Activated naive CD8-positive, alpha-beta T cell treated with anti-CD3 and anti-CD28 coated beads, Interleukin-2, amount 50 U/mL, for 16 hours (primary cell): ENCODE results near the gene HNRNPA0.
A peak's percentile ranks its signal among the peaks of the same experiment; 100 is the strongest.

ENCODE experiments used
- DNase-seq: peaks from one replicate; pipeline ENCODE4 v3.0.0-alpha.2; 2020; ENCODE audit warnings: low read depth, low spot score

The HNRNPA0 gene

DNA sequence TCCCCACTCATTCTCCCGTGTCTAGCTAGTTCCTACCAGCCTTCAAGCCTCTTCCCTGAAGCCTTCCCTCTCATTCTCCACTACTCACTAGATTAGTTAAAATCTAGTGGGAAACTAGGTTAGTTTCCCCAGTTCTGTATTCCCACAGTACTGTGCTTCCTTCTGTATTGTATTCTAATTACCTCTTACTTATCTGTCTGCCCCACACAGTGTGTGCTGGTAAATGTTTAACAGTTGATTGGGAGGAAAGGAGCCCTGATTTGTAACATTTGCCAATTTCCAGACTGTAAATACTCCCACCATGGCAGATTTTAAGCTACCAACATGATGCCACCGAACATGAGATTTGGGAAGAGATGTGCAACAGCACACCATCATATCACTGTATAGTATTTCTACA is 26.5 kb downstream of the HNRNPA0 start:
- DNase-seq, result no peak

DNA sequence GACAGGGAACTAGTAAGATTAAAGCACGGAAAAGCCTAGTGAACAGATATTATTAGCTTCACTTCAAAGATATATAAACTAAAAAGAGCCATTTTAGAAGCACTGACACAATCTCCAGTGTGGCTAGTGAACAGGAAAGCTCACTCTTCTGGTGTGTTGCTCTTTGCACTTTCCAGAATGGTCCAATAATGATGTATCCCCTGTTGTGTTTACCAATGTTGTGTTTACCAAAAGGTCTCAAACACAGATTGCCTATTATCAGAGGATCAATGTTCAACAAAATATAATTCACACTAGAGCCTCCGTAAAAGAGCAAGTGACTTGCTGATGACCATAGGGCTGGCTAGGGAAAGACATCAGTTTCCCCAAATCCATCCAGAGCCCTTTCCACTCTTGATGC is 29.9 kb downstream of the HNRNPA0 start:
- no peak for DNase-seq

DNA sequence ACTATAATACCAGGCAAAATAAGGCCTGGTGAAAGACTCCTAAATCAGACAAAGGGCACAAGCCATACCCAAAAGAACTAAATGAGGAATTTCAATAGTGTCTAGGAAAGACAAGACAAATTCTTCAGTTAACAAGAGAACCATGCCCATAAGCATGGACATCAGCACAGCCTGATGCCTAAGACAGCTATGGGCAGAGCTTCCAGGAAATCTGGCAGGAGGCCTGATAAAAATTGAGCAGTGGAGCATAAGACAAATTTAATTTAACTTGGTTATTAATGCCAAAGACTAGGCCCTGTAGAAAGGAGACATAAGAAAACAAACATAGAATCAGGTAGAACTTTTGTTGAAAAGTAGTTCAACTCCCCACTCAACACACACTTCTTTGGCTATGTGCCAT is 35.6 kb downstream of the HNRNPA0 start:
- no peak for DNase-seq

DNA sequence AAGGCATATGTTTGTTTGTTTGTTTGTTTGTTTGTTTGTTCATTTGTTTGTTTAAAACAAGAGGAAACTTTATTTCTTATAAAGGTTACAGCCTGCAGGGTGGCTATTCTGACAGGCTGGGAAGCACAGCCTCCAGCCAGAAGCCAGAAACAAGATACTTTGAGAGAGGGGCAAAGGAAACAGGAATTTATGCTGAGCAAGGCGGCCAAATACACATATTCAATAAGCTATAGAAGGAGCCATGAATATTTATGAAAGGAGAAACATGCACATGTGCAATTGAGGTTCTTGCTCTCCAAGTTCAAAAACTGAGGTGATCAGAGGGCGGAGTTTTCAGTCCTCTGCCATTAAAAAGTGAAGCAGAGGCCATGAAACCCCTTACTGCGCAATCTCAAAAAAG is 37.8 kb downstream of the HNRNPA0 start:
- DNase-seq, result no peak

DNA sequence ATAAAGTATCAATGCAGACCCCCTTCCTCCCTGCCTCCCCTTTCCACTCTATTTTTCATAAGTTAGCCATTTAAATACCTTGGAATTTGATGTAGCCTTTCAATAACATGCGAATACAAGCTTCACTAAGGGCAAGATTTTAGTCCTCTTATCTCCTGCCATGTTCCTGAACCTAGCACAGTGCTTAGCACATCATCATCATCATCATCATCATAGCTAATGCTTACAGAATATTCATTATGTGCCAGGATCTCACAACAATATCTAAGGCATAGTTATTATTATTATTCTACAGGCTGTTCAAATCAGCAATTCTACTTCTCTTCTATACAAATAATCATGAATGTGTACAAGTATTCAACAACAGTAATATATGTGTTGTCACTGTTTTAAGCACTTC is 38.7 kb downstream of the HNRNPA0 start:
- no peak for DNase-seq

DNA sequence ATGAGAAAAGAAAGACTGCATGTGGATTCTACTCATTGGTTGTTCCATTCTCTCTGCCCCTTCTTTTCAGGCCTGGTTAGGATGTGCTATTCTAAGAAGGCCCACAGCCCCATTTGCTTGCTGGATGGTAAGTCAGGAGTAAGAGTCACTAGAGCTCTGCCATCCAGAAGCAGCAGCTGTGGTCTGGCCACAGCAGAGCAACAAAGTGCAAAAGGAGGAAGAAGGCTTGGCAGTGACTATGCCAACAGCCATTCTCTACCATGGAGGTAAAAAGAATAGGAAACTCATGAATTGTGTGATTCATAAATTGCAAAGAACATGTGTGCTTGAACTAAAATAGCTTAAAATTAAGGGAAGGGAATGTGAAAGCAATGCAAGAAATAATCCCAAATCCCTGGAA is 39.2 kb downstream of the HNRNPA0 start:
- no peak for DNase-seq

DNA sequence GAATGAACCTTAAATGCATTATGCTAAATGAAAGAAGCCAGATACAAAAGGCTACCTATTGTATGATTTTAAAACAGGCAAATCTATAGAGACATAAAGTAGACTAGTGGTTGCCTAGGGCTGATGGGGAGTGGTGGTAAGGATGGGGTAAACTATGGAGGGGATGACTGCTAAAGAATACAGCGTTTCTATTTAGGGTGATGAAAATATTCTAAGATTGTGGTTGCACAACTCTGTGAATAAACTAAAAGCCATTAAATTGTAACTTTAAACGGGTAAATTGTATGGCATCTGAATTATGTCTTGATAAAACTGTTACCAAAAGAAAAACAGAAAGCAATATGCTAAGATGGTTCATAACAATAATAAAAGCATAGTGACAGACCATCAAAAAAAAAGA is 39.7 kb downstream of the HNRNPA0 start:
- DNase-seq, result no peak

DNA sequence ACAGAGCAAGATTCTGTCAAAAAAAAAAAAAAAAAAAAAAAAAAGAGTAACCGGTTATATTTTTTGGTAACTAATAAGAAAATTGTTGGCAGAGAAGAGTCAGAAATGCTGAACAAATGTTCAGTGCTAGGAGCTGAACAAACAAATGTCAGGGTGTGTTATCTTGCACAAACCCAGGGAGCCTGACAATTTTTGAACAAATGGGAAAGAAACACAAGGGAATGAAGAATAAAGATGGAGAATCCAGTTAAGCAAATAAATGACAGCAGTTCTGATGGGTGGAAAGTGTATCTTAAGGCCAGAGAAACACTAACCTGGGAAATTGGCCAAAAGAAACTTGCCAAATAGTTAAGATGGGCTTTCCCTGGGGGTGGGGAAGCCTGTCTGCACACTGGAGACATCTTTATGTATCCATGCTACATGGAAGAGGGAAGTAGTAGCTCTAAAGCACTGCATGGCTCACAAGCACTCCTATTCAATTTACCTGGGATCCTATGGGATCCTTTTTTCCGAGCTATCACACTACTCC is 42.0 kb downstream of the HNRNPA0 start:
- no peak for DNase-seq

DNA sequence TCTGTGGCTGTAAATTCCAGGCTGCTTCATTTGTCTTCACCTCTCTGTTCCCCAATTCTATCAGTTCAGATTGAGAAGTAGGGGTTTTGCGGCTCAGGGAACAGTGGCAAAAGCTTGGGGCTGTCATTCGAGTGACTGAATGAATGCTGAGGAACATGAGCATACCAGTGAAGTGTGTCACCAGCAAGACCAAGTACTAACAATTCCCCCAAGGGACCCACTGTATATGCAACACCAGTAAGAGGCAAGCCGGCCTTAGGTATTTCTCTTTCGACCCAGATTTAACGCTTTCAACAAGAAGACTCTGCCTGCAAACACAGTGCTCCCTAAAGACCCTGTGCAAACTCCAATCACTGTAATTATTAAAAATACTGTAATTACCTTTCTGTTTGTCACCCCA is 44.1 kb downstream of the HNRNPA0 start:
- DNase-seq, result no peak

DNA sequence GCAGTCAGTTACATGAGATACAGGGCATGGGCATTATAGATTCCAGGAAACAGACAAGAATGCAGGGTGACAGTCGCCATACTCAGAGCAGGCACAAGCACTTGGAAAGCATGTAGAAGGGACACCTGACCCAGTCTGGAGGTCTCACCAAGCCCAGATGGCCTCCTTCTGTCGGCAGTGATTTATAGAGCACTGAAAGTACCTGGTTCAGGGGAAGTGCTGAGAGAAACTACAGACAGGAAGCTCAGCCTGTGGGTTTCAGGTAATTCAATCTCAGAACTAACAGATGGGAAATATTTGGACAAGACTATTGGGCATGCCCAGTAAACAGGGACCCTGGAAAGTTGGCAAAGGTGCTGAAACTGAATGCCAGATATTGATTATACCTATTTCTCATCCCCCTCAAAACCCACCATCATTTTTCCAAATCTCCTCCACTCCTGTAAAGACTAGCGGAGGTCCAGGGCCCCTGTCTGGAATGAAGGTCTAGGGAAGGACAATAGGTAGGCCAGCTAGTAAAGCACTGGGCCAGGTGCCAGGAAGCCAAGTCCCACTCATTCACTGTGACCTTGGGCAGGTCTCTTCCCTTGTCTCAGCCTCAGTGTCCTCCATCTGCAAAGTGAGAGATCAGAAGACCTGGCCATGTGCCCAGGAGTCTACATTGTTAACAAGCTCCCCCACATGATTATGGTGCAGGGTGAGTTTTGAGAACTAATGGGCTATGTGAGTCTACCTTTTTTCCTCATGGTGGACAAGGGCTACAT is 45.2 kb downstream of the HNRNPA0 start:
- no peak for DNase-seq

DNA sequence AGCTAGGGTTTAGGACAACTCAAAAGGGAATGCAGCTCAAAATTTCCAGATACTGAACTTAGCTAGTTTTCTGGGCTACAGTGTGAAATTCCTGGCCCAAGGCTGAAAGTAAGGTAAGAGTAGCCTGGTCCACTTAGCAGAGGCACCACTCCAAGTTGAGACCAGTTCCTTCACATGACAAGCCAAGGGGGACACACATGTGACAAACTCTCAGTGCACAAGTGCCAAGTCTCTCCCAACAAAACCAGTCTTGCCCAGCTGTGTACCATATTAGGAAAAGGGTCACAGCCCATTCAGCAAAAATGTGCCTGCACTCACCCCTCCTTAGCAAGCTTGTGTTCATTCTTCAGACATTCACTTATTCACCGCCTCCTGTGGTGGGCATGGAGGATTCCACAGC is 46.1 kb downstream of the HNRNPA0 start:
- DNase-seq, result no peak

DNA sequence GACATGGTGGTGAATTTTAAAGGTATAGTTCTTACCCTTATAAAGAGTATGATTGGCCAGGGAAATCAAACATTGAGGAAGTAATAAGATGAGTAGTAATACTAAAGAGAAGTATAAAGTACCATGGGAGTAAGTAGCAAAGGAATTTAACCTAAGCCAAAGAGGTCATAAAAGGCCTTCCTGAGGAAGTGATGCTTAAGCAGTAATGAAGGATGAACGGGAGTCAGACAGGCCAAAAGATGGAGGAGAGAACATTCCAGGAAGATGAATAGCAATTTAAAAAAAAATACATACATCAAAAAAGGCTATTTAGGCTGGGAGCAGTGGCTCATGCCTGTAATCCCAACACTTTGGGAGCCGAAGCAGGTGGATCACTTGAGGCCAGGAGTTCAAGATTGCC is 47.3 kb downstream of the HNRNPA0 start:
- DNase-seq, result no peak

DNA sequence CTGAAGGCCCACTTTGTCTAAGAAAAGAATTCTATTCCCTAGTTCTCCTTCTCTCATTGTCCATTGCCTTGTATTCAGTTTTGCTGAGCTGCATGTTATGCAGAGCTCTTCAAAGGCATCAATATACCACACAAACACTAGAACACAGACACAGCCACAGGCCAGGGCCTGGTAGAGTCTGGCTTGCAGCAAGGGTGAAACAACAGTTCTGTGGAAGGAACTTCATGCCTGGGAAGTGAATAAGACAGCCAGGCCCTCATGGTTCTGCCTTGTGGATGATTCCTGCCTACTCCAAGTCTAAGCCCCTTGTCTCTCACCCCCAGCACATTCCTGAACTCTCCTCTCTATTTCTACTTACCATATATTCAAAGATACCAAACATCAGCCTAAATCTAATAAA is 49.1 kb downstream of the HNRNPA0 start:
- DNase-seq, result no peak

DNA sequence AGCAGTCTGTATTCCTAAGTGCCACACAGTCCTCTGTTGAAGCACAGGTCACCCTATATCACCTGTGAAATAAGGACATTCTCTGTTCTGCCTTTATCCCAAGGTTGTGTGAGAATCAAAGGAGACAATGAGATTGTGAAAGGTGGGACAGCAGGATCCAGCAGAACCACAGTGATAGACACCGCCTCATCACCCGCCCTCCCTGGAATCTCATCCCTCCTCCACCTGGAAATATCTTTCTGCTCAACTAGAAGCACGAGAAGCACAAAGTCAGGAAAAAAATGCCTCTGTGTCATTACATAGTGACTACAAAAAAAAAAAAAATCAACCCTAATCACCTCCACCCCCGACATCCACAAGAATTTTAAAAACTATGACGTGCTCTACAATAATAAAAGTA is 50.6 kb downstream of the HNRNPA0 start:
- no peak for DNase-seq

DNA sequence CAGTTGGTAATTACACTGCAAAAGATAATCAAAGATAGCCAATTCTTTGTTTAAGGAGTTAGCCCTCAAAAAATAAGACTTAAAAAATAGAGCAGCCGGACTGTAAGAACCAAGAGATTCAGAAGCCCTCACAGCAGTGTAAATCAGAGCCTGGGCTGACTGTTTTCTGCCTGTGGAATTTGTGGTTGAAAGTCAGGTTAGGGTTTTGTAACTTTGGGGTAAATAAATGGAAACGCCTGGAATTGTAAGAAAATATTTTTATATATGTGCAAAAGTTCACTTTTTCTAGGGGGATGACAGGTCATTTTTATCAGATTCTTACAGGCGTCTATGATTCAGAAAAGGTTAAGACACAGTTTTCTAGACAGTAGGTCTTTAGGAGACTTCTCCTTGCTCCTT is 53.9 kb downstream of the HNRNPA0 start:
- DNase-seq, result no peak

DNA sequence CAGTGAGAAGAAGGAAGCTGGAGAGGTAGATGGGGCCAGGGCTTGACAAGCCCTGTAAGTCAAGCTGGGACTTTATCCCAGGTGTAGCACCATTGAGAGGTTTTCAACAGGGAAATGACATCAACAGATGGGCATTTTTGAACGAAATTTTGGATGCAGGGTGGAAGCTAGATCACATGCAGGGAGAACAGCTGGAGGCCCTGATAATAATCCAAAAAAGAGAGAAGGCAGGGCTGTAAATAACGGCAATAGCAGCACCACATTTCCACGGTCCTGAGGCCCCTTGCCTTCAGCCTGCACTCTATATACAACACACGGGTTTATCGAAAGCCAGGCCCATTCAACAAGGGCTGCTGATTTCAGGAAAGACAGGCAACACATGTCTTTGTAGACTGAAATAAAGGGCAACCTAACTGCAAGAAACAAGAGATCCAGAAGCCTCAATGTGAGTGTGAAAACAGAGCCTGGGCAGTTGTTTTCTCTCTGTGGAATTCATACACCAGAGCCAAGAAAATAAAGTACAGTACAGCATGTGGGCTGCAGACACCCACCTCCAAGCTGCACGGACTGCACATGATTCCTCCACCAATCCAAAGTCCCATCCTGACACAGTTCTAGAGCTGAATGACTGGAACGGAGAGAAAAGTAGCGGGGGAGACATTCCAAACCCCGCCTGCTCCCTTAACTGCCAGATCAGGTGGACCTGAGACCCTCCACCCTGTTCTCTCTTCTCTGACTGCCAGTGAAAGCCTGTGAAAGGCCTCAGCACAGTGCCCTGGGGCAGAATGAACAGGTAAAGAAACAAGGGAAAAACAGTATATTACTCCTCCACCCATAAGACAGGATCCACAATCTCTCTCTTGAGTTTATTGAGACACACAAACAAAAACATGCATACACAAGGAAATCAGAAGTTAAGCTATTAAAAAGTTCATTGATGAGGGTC is 54.6 kb downstream of the HNRNPA0 start:
- DNase-seq, result no peak

DNA sequence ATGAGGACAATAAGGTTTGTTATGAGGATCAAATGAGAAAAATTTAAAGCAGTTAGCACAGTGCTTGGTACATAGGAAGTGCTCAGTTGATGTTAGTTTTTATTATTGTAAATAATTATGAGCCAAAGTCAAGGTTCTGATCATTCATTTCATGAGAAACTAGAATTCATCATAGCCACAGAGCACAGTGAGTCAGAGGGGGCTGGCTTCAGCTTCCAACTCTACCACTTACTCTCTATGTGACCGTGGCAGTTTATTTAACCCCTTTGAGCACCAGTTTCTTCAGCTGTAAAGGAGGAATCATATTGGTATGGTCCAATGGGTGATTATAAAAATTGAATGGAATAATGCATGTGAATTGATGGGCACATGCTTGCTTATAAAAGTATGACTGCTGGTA is 57.7 kb downstream of the HNRNPA0 start:
- DNase-seq, result peak; percentile 17

DNA sequence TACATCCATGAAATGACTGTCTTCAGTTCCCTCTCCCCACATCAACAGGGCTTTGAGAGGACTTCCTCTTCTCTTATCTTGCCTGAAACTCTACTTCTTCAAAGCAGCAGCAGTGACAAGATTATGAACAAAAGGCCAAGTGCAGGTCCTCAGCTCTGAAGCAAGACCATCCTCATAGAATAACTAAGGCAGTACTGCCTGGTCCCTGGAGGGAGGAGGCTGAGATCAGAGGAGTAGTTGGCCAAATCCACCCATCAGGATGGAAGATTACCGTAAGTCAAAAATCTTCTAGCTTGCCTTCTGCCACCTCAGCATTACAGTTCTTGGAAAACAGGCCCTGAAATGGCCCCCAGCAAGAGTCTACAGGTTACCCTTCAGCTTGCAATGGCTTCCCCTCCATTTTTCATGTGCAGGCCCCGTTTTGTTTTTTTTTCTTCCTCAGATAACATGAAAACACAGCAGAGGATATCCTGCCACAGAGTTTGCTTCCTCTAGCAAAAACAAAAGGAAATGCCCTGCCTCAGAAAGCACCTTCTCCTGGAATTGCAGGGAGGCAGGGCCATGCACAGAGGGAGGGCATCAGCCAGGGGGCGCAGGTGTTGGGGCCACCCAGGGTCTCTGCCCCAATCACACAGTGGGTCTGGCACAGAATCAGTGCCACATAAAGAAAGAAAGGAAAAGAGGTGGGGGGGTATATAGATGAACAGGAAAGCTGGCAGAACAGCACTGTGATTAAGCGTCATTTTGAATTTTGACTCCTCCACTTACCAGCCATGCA is 58.3 kb downstream of the HNRNPA0 start:
- no peak for DNase-seq
